Measurements from ENCODE around the gene CAPN5. TPM values are rescaled to one million over a fixed set of nuclear protein-coding genes. Genes with fewer than 3 reads are reported as not detected.

CAPN5 gene
- total and polyA plus RNA-seq, 2 of the 8 experiments (the other 6 are each of a cell fraction or from before 2014, with no cell fraction given), result 21.5 to 22.4 TPM

- TF ChIP-seq CHD7 (IDR thresholded peaks at IDR 0.05; ENCODE audit: insufficient replicate concordance, low read length) (no peak), CEBPB (IDR thresholded peaks at IDR 0.05; ENCODE audit: low read depth, low read length) (no peak)
These were observed 2.7 kb downstream of the CAPN5 start (continued) for GRCh38 chr11:77069336-77069968.
